ENCODE results near the gene N4BP2L2.

The N4BP2L2 gene

DNA sequence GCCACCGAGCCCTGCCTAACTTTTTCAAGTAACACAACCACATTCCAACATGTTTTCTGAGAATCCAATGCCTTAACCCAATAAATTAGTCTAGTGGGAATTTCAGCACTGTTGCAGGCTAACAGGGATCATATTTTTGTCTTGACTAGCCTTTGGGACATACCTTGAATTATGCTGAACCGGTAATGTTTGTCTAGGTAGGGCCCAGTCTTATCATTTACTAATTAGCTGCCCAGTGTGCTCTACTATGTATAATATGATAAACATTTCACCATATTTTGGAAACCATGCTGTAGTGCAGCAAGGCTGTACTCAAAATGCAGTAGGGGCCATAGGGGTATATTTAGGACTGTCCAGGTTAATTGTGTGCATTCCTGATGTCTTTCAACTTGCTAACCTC lies 44.4 kb upstream of the N4BP2L2 start (continued):
- TF ChIP-seq ZNF70 (CRISPR knock-in tag; IDR thresholded peaks at IDR 0.05) = no peak

DNA sequence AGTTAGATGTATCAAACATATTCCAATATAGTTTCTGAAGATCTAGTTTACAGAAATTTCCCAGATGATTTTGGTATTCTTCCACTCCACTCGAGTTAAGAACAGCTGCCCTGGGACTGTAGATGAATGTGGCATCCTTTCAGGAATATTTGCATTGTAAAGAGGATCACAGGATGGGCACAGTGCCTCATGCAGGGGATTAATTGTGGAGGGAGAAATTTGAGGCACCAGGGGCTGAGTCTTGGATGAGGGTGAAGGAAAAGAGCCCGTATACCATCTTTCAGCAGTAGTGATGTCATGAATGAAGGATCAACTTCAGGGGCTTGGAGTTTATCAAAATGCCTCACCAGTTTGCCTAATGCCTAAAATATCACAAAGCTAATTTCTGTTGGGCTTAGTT lies 43.7 kb upstream of the N4BP2L2 start:
- ATAC-seq = no peak

DNA sequence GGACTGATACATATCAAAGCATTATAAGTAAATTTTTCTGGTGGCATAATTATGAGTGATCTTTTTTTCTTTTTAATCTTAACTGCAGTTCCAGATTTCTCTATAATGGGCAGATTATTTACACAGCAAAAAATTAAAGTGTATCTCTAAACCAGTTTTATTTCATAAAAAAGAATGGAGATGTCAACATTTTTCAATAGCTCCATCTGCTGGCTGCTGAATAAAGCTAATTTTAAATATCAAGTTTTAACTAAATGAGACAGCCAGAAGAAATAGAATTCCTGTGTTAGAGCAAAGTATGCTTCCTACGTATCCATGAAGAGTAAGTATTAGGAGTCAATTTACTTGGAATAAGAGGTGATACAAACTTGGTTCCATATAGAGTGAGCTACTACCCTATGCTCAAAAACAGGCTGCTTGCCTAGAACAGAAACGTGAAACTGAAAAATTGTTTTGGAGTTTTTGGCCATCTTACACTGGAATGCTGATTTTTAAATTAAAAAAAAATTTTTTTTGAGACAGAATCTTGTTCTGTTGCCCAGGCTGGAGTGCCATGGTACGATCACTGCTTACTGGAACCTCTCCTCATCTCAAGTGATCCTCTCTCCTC lies 42.7 kb upstream of the N4BP2L2 start:
- no peak for TF ChIP-seq BACH2 (CRISPR knock-in tag; IDR thresholded peaks at IDR 0.05; ENCODE audit: borderline replicate concordance)
- no peak for TF ChIP-seq ZNF70 (CRISPR knock-in tag; IDR thresholded peaks at IDR 0.05)
- TF ChIP-seq CSDC2 (CRISPR knock-in tag; IDR thresholded peaks at IDR 0.05) = no peak
- TF ChIP-seq ZFP3 (CRISPR knock-in tag; IDR thresholded peaks at IDR 0.05) = no peak
- TF ChIP-seq SNAI2 (CRISPR knock-in tag; IDR thresholded peaks at IDR 0.05) = no peak
- no peak for TF ChIP-seq PPARA (CRISPR knock-in tag; IDR thresholded peaks at IDR 0.05; ENCODE audit: borderline replicate concordance)
- TF ChIP-seq ZNF565 (CRISPR knock-in tag; conservative IDR thresholded peaks at IDR 0.05; ENCODE audit: low read depth) = no peak
- TF ChIP-seq RARB (CRISPR knock-in tag; IDR thresholded peaks at IDR 0.05) = no peak
- TF ChIP-seq OSR1 (CRISPR knock-in tag; IDR thresholded peaks at IDR 0.05) = no peak
- TF ChIP-seq, protein P1, sequence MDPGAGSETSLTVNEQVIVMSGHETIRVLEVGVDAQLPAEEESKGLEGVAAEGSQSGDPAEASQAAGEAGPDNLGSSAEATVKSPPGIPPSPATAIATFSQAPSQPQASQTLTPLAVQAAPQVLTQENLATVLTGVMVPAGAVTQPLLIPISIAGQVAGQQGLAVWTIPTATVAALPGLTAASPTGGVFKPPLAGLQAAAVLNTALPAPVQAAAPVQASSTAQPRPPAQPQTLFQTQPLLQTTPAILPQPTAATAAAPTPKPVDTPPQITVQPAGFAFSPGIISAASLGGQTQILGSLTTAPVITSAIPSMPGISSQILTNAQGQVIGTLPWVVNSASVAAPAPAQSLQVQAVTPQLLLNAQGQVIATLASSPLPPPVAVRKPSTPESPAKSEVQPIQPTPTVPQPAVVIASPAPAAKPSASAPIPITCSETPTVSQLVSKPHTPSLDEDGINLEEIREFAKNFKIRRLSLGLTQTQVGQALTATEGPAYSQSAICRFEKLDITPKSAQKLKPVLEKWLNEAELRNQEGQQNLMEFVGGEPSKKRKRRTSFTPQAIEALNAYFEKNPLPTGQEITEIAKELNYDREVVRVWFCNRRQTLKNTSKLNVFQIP (CRISPR knock-in tag; IDR thresholded peaks at IDR 0.05; ENCODE audit: borderline replicate concordance, low read depth) = no peak
- TF ChIP-seq GLIS3 (CRISPR knock-in tag; IDR thresholded peaks at IDR 0.05) = no peak
- TF ChIP-seq, protein P2, sequence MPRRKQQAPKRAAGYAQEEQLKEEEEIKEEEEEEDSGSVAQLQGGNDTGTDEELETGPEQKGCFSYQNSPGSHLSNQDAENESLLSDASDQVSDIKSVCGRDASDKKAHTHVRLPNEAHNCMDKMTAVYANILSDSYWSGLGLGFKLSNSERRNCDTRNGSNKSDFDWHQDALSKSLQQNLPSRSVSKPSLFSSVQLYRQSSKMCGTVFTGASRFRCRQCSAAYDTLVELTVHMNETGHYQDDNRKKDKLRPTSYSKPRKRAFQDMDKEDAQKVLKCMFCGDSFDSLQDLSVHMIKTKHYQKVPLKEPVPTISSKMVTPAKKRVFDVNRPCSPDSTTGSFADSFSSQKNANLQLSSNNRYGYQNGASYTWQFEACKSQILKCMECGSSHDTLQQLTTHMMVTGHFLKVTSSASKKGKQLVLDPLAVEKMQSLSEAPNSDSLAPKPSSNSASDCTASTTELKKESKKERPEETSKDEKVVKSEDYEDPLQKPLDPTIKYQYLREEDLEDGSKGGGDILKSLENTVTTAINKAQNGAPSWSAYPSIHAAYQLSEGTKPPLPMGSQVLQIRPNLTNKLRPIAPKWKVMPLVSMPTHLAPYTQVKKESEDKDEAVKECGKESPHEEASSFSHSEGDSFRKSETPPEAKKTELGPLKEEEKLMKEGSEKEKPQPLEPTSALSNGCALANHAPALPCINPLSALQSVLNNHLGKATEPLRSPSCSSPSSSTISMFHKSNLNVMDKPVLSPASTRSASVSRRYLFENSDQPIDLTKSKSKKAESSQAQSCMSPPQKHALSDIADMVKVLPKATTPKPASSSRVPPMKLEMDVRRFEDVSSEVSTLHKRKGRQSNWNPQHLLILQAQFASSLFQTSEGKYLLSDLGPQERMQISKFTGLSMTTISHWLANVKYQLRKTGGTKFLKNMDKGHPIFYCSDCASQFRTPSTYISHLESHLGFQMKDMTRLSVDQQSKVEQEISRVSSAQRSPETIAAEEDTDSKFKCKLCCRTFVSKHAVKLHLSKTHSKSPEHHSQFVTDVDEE (CRISPR knock-in tag; IDR thresholded peaks at IDR 0.05) = no peak
- TF ChIP-seq ISL1 (CRISPR knock-in tag; IDR thresholded peaks at IDR 0.05) = no peak
- TF ChIP-seq ZFP30 (CRISPR knock-in tag; IDR thresholded peaks at IDR 0.05) = no peak
- no peak for TF ChIP-seq ESRRG (CRISPR knock-in tag; IDR thresholded peaks at IDR 0.05)
- no peak for TF ChIP-seq ZNF8 (CRISPR knock-in tag; IDR thresholded peaks at IDR 0.05)
- TF ChIP-seq, protein P3, sequence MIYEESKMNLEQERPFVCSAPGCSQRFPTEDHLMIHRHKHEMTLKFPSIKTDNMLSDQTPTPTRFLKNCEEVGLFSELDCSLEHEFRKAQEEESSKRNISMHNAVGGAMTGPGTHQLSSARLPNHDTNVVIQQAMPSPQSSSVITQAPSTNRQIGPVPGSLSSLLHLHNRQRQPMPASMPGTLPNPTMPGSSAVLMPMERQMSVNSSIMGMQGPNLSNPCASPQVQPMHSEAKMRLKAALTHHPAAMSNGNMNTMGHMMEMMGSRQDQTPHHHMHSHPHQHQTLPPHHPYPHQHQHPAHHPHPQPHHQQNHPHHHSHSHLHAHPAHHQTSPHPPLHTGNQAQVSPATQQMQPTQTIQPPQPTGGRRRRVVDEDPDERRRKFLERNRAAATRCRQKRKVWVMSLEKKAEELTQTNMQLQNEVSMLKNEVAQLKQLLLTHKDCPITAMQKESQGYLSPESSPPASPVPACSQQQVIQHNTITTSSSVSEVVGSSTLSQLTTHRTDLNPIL (CRISPR knock-in tag; IDR thresholded peaks at IDR 0.05; ENCODE audit: low read depth) = no peak
- no peak for ATAC-seq

More for the DNA sequence above, 43.7 kb upstream of the N4BP2L2 start:
- TF ChIP-seq TOX (CRISPR knock-in tag; IDR thresholded peaks at IDR 0.05; ENCODE audit: borderline replicate concordance) (no peak), CSDC2 (CRISPR knock-in tag; IDR thresholded peaks at IDR 0.05) (no peak), SNAI2 (CRISPR knock-in tag; IDR thresholded peaks at IDR 0.05) (no peak), ZNF8 (CRISPR knock-in tag; IDR thresholded peaks at IDR 0.05) (no peak), PPARA (CRISPR knock-in tag; IDR thresholded peaks at IDR 0.05; ENCODE audit: borderline replicate concordance) (no peak), ARNTL (CRISPR knock-in tag; IDR thresholded peaks at IDR 0.05; ENCODE audit: borderline replicate concordance, low read depth) (no peak), ZC3H10 (CRISPR knock-in tag; IDR thresholded peaks at IDR 0.05) (no peak)
- TF ChIP-seq, protein P1 (CRISPR knock-in tag; IDR thresholded peaks at IDR 0.05; ENCODE audit: borderline replicate concordance, low read depth) = no peak
- TF ChIP-seq, protein P3 (CRISPR knock-in tag; IDR thresholded peaks at IDR 0.05; ENCODE audit: low read depth) = no peak
- TF ChIP-seq, protein P4, sequence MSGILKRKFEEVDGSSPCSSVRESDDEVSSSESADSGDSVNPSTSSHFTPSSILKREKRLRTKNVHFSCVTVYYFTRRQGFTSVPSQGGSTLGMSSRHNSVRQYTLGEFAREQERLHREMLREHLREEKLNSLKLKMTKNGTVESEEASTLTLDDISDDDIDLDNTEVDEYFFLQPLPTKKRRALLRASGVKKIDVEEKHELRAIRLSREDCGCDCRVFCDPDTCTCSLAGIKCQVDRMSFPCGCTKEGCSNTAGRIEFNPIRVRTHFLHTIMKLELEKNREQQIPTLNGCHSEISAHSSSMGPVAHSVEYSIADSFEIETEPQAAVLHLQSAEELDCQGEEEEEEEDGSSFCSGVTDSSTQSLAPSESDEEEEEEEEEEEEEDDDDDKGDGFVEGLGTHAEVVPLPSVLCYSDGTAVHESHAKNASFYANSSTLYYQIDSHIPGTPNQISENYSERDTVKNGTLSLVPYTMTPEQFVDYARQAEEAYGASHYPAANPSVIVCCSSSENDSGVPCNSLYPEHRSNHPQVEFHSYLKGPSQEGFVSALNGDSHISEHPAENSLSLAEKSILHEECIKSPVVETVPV (CRISPR knock-in tag; IDR thresholded peaks at IDR 0.05) = no peak
